SK-N-SH treated with all-trans-retinoic acid at 6 μM for 48 hours (cell line): ENCODE results near the gene GTF2H4.

Source experiments
- ATAC-seq: fragments of 200-7000 bp; cut with Tn5 transposase; 3 replicates; pipeline ENCODE4 v1.9.1; 2020; ENCODE audit warnings: mild to moderate bottlenecking, moderate library complexity
- ARNTL ChIP-seq: fragments of 450-650 bp; formaldehyde crosslinking; IDR thresholded peaks from 2 replicates; pipeline ENCODE4 v1.5.0; 2020; ENCODE audit warnings: low read depth, mild to moderate bottlenecking, moderate library complexity, borderline replicate concordance
- BACH2 ChIP-seq: fragments of 250-450 bp; sonication (Bioruptor Pico); IDR thresholded peaks from 2 replicates; pipeline ENCODE4 v1.9.0; 2021; ENCODE audit warnings: mild to moderate bottlenecking, borderline replicate concordance
- CSDC2 ChIP-seq: fragments of 250-450 bp; sonication (Bioruptor Pico); IDR thresholded peaks from 2 replicates; pipeline ENCODE4 v1.5.0; 2020; ENCODE audit warnings: mild to moderate bottlenecking, moderate library complexity
- ESRRG ChIP-seq: fragments of 250-450 bp; sonication (Bioruptor Pico); IDR thresholded peaks from 2 replicates; pipeline ENCODE4 v1.6.1; 2021; ENCODE audit warnings: mild to moderate bottlenecking
- GLIS3 ChIP-seq: fragments of 250-450 bp; sonication (Bioruptor Pico); IDR thresholded peaks from 2 replicates; pipeline ENCODE4 v1.5.0; 2020; ENCODE audit warnings: mild to moderate bottlenecking, moderate library complexity
- ISL1 ChIP-seq: fragments of 250-450 bp; sonication (Bioruptor Pico); IDR thresholded peaks from 2 replicates; pipeline ENCODE4 v2.1.2; 2022; ENCODE audit warnings: mild to moderate bottlenecking, moderate library complexity
- OSR1 ChIP-seq: fragments of 250-450 bp; sonication (Bioruptor Pico); IDR thresholded peaks from 2 replicates; pipeline ENCODE4 v1.8.0; 2022; ENCODE audit warnings: moderate library complexity, mild to moderate bottlenecking, inconsistent platforms
- PPARA ChIP-seq: fragments of 250-450 bp; sonication (Bioruptor Pico); IDR thresholded peaks from 2 replicates; pipeline ENCODE4 v1.5.0; 2020; ENCODE audit warnings: mild to moderate bottlenecking, borderline replicate concordance
- RARB ChIP-seq: fragments of 250-450 bp; sonication (Bioruptor Pico); IDR thresholded peaks from 2 replicates; pipeline ENCODE4 v1.8.0; 2021; ENCODE audit warnings: mild to moderate bottlenecking, moderate library complexity
- SNAI2 ChIP-seq: fragments of 250-450 bp; sonication (Bioruptor Pico); IDR thresholded peaks from 2 replicates; pipeline ENCODE4 v1.5.0; 2020; ENCODE audit warnings: mild to moderate bottlenecking, moderate library complexity
- TCF4 ChIP-seq: fragments of 250-450 bp; sonication (Bioruptor Pico); IDR thresholded peaks from 2 replicates; pipeline ENCODE4 v1.8.0; 2021; ENCODE audit warnings: mild to moderate bottlenecking, moderate library complexity, borderline replicate concordance
- TOX ChIP-seq: fragments of 250-450 bp; sonication (Bioruptor Pico); IDR thresholded peaks from 2 replicates; pipeline ENCODE4 v1.8.0; 2021; ENCODE audit warnings: mild to moderate bottlenecking, moderate library complexity, borderline replicate concordance
- ZC3H10 ChIP-seq: fragments of 250-450 bp; sonication (Bioruptor Pico); IDR thresholded peaks from 2 replicates; pipeline ENCODE4 v1.5.1; 2021; ENCODE audit warnings: mild to moderate bottlenecking, moderate library complexity
- ZFP3 ChIP-seq: fragments of 250-450 bp; sonication (Bioruptor Pico); IDR thresholded peaks from 2 replicates; pipeline ENCODE4 v1.5.0; 2020; ENCODE audit warnings: mild to moderate bottlenecking, moderate library complexity
- ZFP30 ChIP-seq: fragments of 450-650 bp; formaldehyde crosslinking; IDR thresholded peaks from 2 replicates; pipeline ENCODE4 v1.5.0; 2022; ENCODE audit warnings: mild to moderate bottlenecking, moderate library complexity
- ZNF565 ChIP-seq: fragments of 450-650 bp; formaldehyde crosslinking; conservative IDR thresholded peaks from 2 replicates; pipeline ENCODE4 v1.5.0; 2020; ENCODE audit warnings: low read depth, mild to moderate bottlenecking, moderate library complexity
- ZNF70 ChIP-seq: fragments of 450-650 bp; formaldehyde crosslinking; IDR thresholded peaks from 2 replicates; pipeline ENCODE4 v1.5.0; 2020; ENCODE audit warnings: mild to moderate bottlenecking, moderate library complexity
- ZNF8 ChIP-seq: fragments of 450-650 bp; formaldehyde crosslinking; IDR thresholded peaks from 2 replicates; pipeline ENCODE4 v1.5.0; 2020; ENCODE audit warnings: mild to moderate bottlenecking, moderate library complexity
- TF ChIP-seq, protein P1 (sequence below): fragments of 250-450 bp; sonication (Bioruptor Pico); IDR thresholded peaks from 2 replicates; pipeline ENCODE4 v1.5.0; 2020; ENCODE audit warnings: mild to moderate bottlenecking, moderate library complexity
- TF ChIP-seq, protein P2 (sequence below): fragments of 250-450 bp; sonication (Bioruptor Pico); IDR thresholded peaks from 2 replicates; pipeline ENCODE4 v1.5.1; 2021; ENCODE audit warnings: mild to moderate bottlenecking, moderate library complexity
- TF ChIP-seq, protein P3 (sequence below): fragments of 250-450 bp; sonication (Bioruptor Pico); IDR thresholded peaks from 2 replicates; pipeline ENCODE4 v1.8.0; 2020; ENCODE audit warnings: mild to moderate bottlenecking, moderate library complexity, borderline replicate concordance
- TF ChIP-seq, protein P4 (sequence below): fragments of 250-450 bp; sonication (Bioruptor Pico); IDR thresholded peaks from 2 replicates; pipeline ENCODE4 v1.5.1; 2020; ENCODE audit warnings: low read depth, mild to moderate bottlenecking, moderate library complexity

GTF2H4 gene

GRCh38 chr6:30886897-30887255 lies 21.1 kb upstream of the GTF2H4 start:
- ATAC-seq = no peak
- TF ChIP-seq ZC3H10 (CRISPR knock-in tag) (no peak), RARB (CRISPR knock-in tag) (no peak), CSDC2 (CRISPR knock-in tag) (no peak), ISL1 (no peak), ZFP30 (CRISPR knock-in tag) (no peak), ESRRG (CRISPR knock-in tag) (no peak), ARNTL (CRISPR knock-in tag) (no peak), ZNF70 (no peak), PPARA (CRISPR knock-in tag) (no peak), BACH2 (CRISPR knock-in tag) (no peak), ZFP3 (CRISPR knock-in tag) (no peak)
- TF ChIP-seq, protein P1, sequence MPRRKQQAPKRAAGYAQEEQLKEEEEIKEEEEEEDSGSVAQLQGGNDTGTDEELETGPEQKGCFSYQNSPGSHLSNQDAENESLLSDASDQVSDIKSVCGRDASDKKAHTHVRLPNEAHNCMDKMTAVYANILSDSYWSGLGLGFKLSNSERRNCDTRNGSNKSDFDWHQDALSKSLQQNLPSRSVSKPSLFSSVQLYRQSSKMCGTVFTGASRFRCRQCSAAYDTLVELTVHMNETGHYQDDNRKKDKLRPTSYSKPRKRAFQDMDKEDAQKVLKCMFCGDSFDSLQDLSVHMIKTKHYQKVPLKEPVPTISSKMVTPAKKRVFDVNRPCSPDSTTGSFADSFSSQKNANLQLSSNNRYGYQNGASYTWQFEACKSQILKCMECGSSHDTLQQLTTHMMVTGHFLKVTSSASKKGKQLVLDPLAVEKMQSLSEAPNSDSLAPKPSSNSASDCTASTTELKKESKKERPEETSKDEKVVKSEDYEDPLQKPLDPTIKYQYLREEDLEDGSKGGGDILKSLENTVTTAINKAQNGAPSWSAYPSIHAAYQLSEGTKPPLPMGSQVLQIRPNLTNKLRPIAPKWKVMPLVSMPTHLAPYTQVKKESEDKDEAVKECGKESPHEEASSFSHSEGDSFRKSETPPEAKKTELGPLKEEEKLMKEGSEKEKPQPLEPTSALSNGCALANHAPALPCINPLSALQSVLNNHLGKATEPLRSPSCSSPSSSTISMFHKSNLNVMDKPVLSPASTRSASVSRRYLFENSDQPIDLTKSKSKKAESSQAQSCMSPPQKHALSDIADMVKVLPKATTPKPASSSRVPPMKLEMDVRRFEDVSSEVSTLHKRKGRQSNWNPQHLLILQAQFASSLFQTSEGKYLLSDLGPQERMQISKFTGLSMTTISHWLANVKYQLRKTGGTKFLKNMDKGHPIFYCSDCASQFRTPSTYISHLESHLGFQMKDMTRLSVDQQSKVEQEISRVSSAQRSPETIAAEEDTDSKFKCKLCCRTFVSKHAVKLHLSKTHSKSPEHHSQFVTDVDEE = no peak
- TF ChIP-seq, protein P2, sequence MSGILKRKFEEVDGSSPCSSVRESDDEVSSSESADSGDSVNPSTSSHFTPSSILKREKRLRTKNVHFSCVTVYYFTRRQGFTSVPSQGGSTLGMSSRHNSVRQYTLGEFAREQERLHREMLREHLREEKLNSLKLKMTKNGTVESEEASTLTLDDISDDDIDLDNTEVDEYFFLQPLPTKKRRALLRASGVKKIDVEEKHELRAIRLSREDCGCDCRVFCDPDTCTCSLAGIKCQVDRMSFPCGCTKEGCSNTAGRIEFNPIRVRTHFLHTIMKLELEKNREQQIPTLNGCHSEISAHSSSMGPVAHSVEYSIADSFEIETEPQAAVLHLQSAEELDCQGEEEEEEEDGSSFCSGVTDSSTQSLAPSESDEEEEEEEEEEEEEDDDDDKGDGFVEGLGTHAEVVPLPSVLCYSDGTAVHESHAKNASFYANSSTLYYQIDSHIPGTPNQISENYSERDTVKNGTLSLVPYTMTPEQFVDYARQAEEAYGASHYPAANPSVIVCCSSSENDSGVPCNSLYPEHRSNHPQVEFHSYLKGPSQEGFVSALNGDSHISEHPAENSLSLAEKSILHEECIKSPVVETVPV = no peak
- TF ChIP-seq, protein P3, sequence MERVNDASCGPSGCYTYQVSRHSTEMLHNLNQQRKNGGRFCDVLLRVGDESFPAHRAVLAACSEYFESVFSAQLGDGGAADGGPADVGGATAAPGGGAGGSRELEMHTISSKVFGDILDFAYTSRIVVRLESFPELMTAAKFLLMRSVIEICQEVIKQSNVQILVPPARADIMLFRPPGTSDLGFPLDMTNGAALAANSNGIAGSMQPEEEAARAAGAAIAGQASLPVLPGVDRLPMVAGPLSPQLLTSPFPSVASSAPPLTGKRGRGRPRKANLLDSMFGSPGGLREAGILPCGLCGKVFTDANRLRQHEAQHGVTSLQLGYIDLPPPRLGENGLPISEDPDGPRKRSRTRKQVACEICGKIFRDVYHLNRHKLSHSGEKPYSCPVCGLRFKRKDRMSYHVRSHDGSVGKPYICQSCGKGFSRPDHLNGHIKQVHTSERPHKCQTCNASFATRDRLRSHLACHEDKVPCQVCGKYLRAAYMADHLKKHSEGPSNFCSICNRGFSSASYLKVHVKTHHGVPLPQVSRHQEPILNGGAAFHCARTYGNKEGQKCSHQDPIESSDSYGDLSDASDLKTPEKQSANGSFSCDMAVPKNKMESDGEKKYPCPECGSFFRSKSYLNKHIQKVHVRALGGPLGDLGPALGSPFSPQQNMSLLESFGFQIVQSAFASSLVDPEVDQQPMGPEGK (CRISPR knock-in tag) = no peak

DNA sequence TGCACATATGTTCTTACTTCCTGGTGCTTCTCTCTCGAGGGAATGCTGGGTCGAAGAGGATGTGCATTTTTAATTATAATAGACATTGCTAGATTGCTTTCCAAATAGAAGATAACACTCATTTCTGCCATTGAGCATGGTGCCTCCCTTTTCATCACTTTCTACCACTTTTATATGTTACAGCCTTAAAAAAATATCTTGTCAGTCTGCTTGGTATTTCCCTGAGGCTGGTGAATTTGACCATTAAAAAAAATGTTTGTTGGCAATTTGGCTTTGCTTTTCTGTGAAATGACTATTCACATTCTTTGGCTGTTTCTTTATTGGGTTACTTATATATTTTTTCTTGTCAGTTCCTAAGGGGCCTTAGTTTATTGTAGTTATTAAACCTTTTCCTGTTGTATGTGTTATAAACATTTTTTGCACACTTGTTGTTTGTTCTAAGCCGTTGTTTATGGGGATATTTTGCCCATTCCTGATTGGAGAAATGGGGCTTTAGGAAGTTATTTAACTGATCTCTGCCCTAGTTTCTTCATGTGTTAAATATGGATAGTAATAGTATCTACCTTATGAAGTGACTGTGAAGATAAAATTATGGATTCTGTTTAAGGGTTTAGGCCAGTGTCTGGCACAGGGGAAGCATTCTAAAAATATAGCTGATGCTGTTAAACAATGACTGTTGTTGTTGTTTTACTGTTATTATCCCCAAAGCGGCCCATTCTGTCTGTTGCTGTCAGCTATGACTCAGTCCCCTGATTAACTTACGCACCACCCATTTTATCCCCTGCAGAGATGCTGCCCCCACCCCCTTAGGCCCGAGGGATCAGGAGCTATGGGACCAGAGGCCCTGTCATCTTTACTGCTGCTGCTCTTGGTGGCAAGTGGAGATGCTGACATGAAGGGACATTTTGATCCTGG lies 19.8 kb upstream of the GTF2H4 start:
- no peak for TF ChIP-seq ARNTL (CRISPR knock-in tag)
- TF ChIP-seq TCF4 (CRISPR knock-in tag) = no peak
- no peak for TF ChIP-seq BACH2 (CRISPR knock-in tag)
- TF ChIP-seq TOX (CRISPR knock-in tag) = no peak
- TF ChIP-seq ZNF8 (CRISPR knock-in tag) = no peak
- TF ChIP-seq RARB (CRISPR knock-in tag) = no peak
- TF ChIP-seq ZNF565 (CRISPR knock-in tag) = no peak
- no peak for TF ChIP-seq ZFP3 (CRISPR knock-in tag)
- no peak for TF ChIP-seq GLIS3
- TF ChIP-seq, protein P4, sequence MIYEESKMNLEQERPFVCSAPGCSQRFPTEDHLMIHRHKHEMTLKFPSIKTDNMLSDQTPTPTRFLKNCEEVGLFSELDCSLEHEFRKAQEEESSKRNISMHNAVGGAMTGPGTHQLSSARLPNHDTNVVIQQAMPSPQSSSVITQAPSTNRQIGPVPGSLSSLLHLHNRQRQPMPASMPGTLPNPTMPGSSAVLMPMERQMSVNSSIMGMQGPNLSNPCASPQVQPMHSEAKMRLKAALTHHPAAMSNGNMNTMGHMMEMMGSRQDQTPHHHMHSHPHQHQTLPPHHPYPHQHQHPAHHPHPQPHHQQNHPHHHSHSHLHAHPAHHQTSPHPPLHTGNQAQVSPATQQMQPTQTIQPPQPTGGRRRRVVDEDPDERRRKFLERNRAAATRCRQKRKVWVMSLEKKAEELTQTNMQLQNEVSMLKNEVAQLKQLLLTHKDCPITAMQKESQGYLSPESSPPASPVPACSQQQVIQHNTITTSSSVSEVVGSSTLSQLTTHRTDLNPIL (CRISPR knock-in tag) = no peak
- no peak for TF ChIP-seq OSR1 (CRISPR knock-in tag)
- no peak for TF ChIP-seq ZC3H10 (CRISPR knock-in tag)
- no peak for TF ChIP-seq PPARA (CRISPR knock-in tag)
- ATAC-seq = no peak

GRCh38 chr6:30888816-30889495 lies 19.1 kb upstream of the GTF2H4 start:
- no peak for ATAC-seq
- TF ChIP-seq BACH2 (CRISPR knock-in tag) (no peak), TOX (CRISPR knock-in tag) (no peak), RARB (CRISPR knock-in tag) (no peak), SNAI2 (no peak), OSR1 (CRISPR knock-in tag) (no peak), ZNF70 (no peak), ESRRG (CRISPR knock-in tag) (no peak), TCF4 (CRISPR knock-in tag) (no peak), PPARA (CRISPR knock-in tag) (no peak)
- TF ChIP-seq, protein P1 = no peak
- TF ChIP-seq, protein P3 (CRISPR knock-in tag) = no peak
